Stimulated activated CD8-positive, alpha-beta memory T cell treated with anti-CD3 and anti-CD28 coated beads, Interleukin-12 subunit alpha, Interleukin-12 subunit beta, amount 100 ng/mL, for 1 hour (primary cell): Measurements from ENCODE around the gene LACRT.

ENCODE experiments used
- DNase-seq: peaks from one replicate; pipeline ENCODE4 v3.0.0-alpha.2; 2020; ENCODE audit warnings: low read depth

Gene LACRT

DNA sequence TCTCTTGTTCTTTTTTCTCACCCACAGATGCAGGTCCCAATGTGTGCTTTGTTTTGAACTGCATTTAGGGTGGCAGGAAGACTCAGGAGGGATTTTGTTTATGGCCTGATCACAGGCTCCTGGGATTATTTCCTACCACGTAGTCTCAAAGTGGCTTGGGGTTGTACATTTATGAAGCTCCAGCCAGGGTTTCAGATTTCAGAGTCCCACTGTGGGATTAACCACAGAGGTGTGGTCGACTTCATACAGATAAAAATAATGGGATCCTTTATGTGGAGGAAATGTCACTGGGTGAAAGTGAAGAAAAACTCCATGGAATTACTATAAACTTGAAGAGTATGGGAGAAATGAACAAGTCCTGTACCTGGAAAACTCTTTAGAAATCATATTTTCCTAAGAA, 32.0 kb downstream of the LACRT start:
- DNase-seq = no peak

DNA sequence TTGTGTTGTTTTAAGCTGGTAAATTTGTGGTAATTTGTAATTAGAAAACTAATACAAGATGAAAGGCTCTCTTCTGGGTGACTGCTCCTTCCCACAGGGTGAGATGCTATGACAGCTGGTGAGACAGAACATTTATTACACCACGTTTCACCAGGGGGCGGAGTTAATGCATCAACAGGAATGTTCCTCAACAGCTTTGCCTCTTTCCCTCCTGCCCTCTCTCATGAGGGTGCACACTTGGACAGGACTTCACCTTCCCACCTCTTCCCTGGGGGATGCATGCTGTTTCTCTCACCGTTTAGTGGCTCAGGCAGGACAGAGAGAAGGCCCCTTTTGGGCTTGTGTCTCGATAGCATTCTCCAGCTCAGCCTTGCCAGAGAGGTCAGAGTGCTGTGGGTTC, 32.9 kb downstream of the LACRT start:
- DNase-seq = no peak

DNA sequence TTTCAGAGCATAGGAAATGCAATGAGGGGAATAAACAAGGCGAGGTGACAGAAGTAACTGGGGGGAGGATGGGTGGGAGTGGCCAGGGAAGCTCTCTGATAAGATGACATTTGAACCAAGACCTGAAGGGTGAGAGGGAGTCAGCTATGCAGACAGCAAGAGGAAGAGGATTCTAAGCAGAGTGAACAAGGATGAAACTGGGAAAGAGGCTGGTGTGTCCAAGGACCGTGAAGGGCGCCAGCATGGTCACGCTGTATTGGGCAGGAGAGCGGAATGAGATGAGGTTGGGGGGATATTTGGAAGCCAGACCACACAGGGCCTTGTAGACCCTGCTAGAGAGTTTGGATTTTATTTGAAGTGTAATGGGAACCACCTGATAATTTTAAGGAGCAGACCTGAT, 35.7 kb downstream of the LACRT start:
- DNase-seq = no peak

GRCh38 chr12:54596526-54596946, 38.2 kb downstream of the LACRT start:
- peak; percentile 24 for DNase-seq

GRCh38 chr12:54595471-54595870, 39.2 kb downstream of the LACRT start:
- no peak for DNase-seq

- no peak for DNase-seq
Measured at GRCh38 chr12:54593725-54594124, 41.0 kb downstream of the LACRT start.

- no peak for DNase-seq
Measured at GRCh38 chr12:54593135-54593534, 41.6 kb downstream of the LACRT start.

GRCh38 chr12:54592316-54592715, 42.4 kb downstream of the LACRT start:
- DNase-seq = no peak

DNA sequence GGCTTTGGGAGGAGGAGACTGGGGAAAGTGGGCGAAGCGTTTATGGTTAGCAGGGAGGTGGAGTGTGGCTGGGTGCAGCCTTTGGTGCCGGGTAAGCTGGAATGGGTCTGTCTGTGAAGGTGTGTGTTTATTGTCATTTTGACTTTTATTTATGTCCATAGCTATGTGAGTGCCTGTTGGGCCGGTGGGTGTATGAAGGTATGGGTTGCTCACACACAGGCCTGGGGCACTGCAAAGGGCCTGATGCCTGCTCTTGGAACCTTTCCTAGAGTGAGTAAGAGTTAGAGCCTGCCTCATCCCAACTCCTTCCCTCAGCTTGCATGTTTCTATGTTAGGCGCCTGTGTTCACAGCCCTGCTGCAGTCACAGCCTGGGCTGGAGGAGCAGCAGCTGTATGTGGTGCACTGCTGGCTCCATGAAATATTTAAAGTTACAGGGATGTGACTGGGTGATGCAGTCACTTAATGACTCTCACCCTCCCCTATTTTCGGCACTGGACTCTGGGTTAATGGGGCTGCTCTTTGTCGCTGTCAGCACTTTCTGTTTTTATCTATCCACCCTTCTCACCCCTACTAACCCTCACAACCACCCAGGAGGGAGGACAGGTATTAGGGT, 43.6 kb downstream of the LACRT start:
- DNase-seq = no peak

- DNase-seq = no peak
Measured at GRCh38 chr12:54589964-54590363, 44.7 kb downstream of the LACRT start.

- DNase-seq = no peak
Measured at GRCh38 chr12:54588890-54589267, 45.8 kb downstream of the LACRT start.

- no peak for DNase-seq
Measured at GRCh38 chr12:54588110-54588889, 46.4 kb downstream of the LACRT start, which contains the start of gene PPP1R1A. TSS of gene PPP1R1A (minus strand) at chr12:54588659. CDS start at chr12:54588488, 171 bp downstream.

- DNase-seq = no peak
Measured at GRCh38 chr12:54587315-54587873, 47.3 kb downstream of the LACRT start.

- no peak for DNase-seq
Measured at GRCh38 chr12:54586620-54587019, 48.1 kb downstream of the LACRT start.

DNA sequence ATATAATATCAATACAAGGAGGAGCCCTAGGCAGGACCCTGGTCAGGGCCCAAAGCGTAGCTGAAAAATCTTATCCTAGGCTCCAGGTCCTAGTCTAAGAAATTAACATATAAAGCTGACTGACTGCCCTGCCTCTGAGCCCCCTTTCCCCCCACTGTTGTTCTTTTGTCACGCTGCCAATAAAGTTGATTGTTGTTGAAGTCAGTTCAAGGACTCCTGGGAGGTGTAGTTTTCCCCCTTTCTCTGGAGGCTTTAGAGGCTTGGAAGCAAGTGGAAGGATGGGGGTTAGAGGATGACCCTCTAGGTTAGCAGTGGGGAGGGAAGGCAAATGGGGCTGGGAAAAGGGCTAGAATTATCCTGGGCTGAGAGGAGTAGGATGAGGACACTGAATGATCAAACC, 49.5 kb downstream of the LACRT start:
- DNase-seq = no peak

GRCh38 chr12:54584128-54584527, 50.6 kb downstream of the LACRT start:
- DNase-seq = no peak

DNA sequence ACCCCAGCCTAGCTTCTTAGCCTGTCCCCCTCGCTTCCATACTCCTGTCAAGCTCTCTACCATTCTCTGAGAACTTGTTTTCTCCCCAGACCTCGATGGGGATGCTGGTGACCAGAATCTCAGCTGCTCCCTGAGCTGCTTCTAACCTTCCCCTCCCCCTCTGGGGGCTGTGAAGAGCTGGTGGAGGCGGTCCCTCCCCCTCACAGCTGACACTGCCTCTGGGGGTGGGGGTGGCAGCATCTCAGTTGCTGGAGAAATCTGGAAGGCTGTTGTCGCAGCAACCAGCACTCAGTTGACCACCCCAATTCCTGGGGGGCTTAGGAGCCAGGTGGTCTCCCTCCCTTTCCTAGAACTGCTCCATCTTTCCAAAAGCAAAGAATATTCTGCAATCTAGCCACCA, 51.0 kb downstream of the LACRT start:
- no peak for DNase-seq

DNA sequence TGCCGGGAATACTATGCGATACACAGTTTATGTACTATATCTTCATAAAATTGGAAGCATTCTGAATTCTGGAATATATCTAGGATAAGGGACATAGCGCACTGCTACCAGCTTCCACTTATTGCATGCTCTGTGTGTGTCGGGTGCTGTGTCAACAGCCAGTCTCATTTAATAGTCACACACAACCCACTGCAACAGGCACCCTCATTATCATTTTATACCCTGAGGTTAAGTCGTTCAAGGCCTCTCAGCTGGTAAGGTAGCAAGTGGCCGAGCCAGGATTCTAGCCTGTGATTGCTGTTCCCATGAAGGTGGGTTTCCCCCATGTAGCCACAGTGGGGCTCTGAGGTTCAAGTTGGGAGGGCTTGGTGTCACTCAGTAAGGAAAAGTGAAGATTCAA, 53.3 kb downstream of the LACRT start:
- DNase-seq = no peak
